Activated CD4-positive, alpha-beta T cell treated with anti-CD3 and anti-CD28 coated beads, Interleukin-2, amount 10 ng/mL, durations not matched to agents 7 days and 5 days (primary cell): ENCODE measurements around the gene SMYD2. TPM values are rescaled to one million over a fixed set of nuclear protein-coding genes. Genes with fewer than 3 reads are reported as not detected.

Experiments
- CTCF ChIA-PET: fragments of 350-600 bp; sonication (Branson Sonifier 250); formaldehyde crosslinking; loops from one replicate; lab custom pipeline; 2021; ENCODE audit warnings: antibody characterized with exemption; lab: Charles Lee
- POLR2A ChIA-PET: fragments of 350-600 bp; sonication (Branson Sonifier 250); formaldehyde crosslinking; loops from one replicate; lab custom pipeline; 2021; ENCODE audit warnings: antibody characterized with exemption; lab: Charles Lee
- DNase-seq: peaks from one replicate; pipeline ENCODE4 v3.0.0-alpha.2; 2020
- H3K27ac Mint-ChIP-seq: one replicate; pipeline ENCODE4 v1.8.0; 2021; ENCODE audit warnings: mild to moderate bottlenecking, moderate library complexity, mixed read lengths
- H3K27me3 Mint-ChIP-seq: one replicate; pipeline ENCODE4 v1.8.0; 2021; ENCODE audit warnings: mixed read lengths
- H3K36me3 Mint-ChIP-seq: one replicate; pipeline ENCODE4 v1.8.0; 2021; ENCODE audit warnings: low read depth, mixed read lengths
- H3K4me1 Mint-ChIP-seq: one replicate; pipeline ENCODE4 v1.8.0; 2021; ENCODE audit warnings: mixed read lengths
- H3K4me3 Mint-ChIP-seq: one replicate; pipeline ENCODE4 v1.8.0; 2021; ENCODE audit warnings: mild to moderate bottlenecking, moderate library complexity, mixed read lengths
- H3K9me3 Mint-ChIP-seq: one replicate; pipeline ENCODE4 v1.8.0; 2021; ENCODE audit warnings: mixed read lengths
- total RNA-seq, 2 experiments: library from RNA; stranded (reverse); gene quantifications; one replicate each; pipeline ENCODE4 v1.2.3, GENCODE V29; 2021

Gene SMYD2
- total RNA-seq, 2 experiments from 2014 or later = 39.6 to 41.3 TPM

GRCh38 chr1:214314178-214314843 is 33.4 kb downstream of the SMYD2 start:
- no peak for DNase-seq
- no peaks in the 10 kb centered on the region for H3K9me3 Mint-ChIP-seq
- no peaks in the 10 kb centered on the region for H3K27me3 Mint-ChIP-seq
- peaks cover 28% of the 10 kb centered on the region for H3K4me1 Mint-ChIP-seq
- H3K27ac Mint-ChIP-seq = no peak overlapping the region
- POLR2A ChIA-PET = no interaction called here
- H3K4me3 Mint-ChIP-seq = no peak overlapping the region
- CTCF ChIA-PET = interaction anchor here (1.2 to 1.7 kb wide), 2 partner anchors 14 to 19 kb away, joined by 3 to 7 read pairs; no protein-coding TSS in a partner anchor
- peaks cover 16% of the 10 kb centered on the region for H3K36me3 Mint-ChIP-seq

- H3K36me3 Mint-ChIP-seq = peaks cover 16% of the 10 kb centered on the region
- H3K27ac Mint-ChIP-seq = no peak overlapping the region
- DNase-seq = no peak
- H3K9me3 Mint-ChIP-seq = no peaks in the 10 kb centered on the region
- no peaks in the 10 kb centered on the region for H3K27me3 Mint-ChIP-seq
- POLR2A ChIA-PET = no interaction called here
- CTCF ChIA-PET = interaction anchor here (1.8 to 3.0 kb wide), 3 partner anchors 12 to 55 kb away, joined by 8 to 14 read pairs (median 11); no protein-coding TSS in a partner anchor
- peaks cover 10% of the 10 kb centered on the region for H3K4me1 Mint-ChIP-seq
- no peak overlapping the region for H3K4me3 Mint-ChIP-seq
Observed at GRCh38 chr1:214316593-214316992, 35.6 kb downstream of the SMYD2 start.

GRCh38 chr1:214317300-214317699 is 36.3 kb downstream of the SMYD2 start:
- Mint-ChIP-seq H3K4me1 (peaks cover 5% of the 10 kb centered on the region), H3K27me3 (no peaks in the 10 kb centered on the region), H3K27ac (no peak overlapping the region), H3K4me3 (no peak overlapping the region), H3K36me3 (peaks cover 16% of the 10 kb centered on the region), H3K9me3 (no peaks in the 10 kb centered on the region)
- ChIA-PET CTCF (interaction anchor here (1.4 to 3.0 kb wide), 4 partner anchors 10 to 56 kb away, joined by 5 to 14 read pairs (median 10); no protein-coding TSS in a partner anchor), POLR2A (no interaction called here)
- no peak for DNase-seq

DNA sequence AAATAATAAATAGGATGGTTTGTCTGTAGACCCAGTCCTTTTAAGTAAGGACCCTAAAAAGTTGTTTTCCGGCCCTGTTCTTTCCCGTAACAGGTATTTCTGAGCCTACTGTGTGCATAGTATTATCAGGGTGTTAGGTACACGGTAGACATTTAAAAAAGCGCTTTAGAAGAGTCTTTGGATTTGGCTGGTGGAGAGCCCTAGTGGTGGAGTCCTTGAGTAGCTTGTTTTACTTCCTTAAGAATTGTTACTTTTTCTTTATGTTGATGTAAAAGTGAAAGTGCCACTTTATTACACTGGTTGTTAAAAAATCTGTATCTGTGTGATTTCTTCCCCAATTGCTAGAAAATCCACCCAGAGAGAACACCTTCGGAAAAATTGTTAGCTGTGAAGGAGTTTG is 36.8 kb downstream of the SMYD2 start:
- Mint-ChIP-seq H3K4me3 (no peak overlapping the region), H3K27me3 (no peaks in the 10 kb centered on the region), H3K27ac (no peak overlapping the region), H3K4me1 (peaks cover 5% of the 10 kb centered on the region), H3K9me3 (no peaks in the 10 kb centered on the region), H3K36me3 (peaks cover 16% of the 10 kb centered on the region)
- CTCF ChIA-PET = interaction anchor here (1.1 to 3.0 kb wide), 6 partner anchors 10 to 56 kb away, joined by 4 to 14 read pairs (median 8); no protein-coding TSS in a partner anchor
- POLR2A ChIA-PET = no interaction called here
- no peak for DNase-seq

- Mint-ChIP-seq H3K9me3 (no peaks in the 10 kb centered on the region), H3K4me3 (no peak overlapping the region), H3K27ac (no peak overlapping the region), H3K36me3 (peaks cover 16% of the 10 kb centered on the region), H3K4me1 (peaks cover 5% of the 10 kb centered on the region), H3K27me3 (no peaks in the 10 kb centered on the region)
- ChIA-PET POLR2A (no interaction called here), CTCF (interaction anchor here (1.1 to 3.0 kb wide), 7 partner anchors 10 to 57 kb away, joined by 4 to 14 read pairs (median 5); no protein-coding TSS in a partner anchor)
- no peak for DNase-seq
Observed at GRCh38 chr1:214318356-214318755, 37.4 kb downstream of the SMYD2 start.

DNA sequence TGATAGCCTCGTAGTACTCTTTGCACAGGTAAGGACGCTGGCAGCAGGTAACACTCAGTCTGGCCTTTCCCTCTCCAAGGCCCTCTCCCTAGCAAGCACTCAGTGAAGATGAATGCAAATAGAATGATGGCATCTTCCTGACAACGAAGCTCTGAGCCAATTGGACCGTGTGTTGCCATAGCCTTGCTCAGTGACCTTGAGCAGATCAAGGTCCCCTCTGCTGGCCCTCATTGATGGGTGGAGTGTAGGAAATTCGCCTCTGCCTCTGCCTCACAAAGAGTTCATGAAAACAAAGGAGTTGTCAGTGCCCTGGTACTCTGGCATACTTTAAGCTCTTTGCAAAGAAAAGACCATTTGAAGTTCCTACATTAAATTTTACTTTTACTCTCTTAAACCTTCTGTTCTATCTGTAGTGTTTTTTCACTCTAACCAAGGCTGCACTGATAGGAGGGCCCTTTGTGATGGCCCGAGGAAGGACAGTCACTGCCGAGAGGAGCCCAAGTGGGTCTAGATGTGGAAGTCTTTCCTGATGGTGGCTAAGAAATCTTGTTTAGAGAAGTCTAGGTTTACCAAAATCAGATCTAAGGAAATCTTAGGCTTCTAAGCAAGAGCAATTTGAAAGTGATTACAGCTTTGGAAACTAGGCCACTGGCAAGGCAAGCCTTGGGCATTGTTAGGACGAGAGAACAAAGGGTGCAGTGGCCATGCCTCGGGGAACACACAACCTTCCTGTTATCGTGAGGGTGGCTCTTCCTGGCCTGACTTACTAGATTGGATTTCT is 38.2 kb downstream of the SMYD2 start:
- H3K4me1 Mint-ChIP-seq = peaks cover 5% of the 10 kb centered on the region
- H3K27me3 Mint-ChIP-seq = no peaks in the 10 kb centered on the region
- ChIA-PET POLR2A (no interaction called here), CTCF (interaction anchor here (1.1 to 3.0 kb wide), 7 partner anchors 9 to 58 kb away, joined by 4 to 14 read pairs (median 5); no protein-coding TSS in a partner anchor)
- DNase-seq = no peak
- H3K4me3 Mint-ChIP-seq = no peak overlapping the region
- no peak overlapping the region for H3K27ac Mint-ChIP-seq
- no peaks in the 10 kb centered on the region for H3K9me3 Mint-ChIP-seq
- peaks cover 16% of the 10 kb centered on the region for H3K36me3 Mint-ChIP-seq

DNA sequence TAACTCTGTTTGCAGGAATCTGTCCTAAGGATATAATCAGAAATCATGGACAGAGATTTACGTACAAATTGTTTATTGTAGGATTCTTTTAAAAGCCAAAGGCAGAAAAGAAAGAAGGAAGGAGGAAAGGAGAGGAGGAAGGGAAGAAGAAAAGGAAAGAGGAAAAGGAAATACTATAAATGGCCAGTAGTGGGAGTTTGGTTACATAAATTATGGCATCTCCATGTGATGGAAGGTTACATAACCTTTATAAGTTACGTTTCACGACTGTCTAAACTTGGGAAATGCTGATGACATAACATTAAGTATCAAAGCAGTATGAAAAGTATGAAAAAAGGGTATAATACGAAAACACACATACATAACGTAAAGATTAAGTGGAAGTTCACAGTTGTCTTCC is 39.0 kb downstream of the SMYD2 start:
- no peak for DNase-seq
- POLR2A ChIA-PET = no interaction called here
- peaks cover 5% of the 10 kb centered on the region for H3K4me1 Mint-ChIP-seq
- H3K36me3 Mint-ChIP-seq = peaks cover 17% of the 10 kb centered on the region
- no peak overlapping the region for H3K4me3 Mint-ChIP-seq
- no peak overlapping the region for H3K27ac Mint-ChIP-seq
- H3K27me3 Mint-ChIP-seq = no peaks in the 10 kb centered on the region
- CTCF ChIA-PET = interaction anchor here (1.5 to 2.4 kb wide), 2 partner anchors 13 to 58 kb away, joined by 4 to 7 read pairs; no protein-coding TSS in a partner anchor
- no peaks in the 10 kb centered on the region for H3K9me3 Mint-ChIP-seq

DNA sequence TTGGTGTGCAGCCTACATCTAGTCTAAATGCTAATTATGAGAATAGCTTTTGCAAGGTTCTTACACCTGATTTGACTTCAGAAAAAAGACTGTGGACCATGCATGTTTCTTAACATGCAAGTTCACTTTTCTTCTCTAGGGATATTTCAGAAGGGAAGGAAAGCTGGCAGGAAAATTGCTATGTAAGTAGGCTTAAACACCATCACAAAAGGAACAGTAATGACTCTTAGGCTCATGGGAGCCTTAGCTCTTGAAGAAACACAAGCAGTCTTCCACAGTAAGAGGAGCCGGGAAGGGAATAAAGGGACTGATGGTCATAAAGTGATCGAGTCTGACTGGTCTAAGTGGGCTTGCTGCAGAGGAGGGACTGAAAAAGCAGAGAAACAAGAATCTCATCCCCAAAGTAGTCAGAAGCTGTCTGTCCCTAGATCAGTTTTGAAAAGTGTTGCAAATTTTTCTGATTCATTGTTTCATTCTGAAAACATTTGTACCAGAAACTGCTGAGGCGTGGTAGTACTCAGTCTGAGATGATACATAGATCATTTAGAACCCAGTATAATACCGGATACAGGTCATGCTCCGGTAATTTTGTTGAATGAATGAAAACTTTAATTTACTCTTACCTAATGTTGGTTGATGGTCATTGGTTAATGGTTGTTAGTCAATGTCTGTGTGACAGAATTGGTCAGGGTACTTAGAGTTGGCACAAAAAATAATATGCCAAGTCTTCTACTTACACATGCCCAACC is 40.9 kb downstream of the SMYD2 start:
- no peak for DNase-seq
- Mint-ChIP-seq H3K4me3 (no peak overlapping the region), H3K4me1 (peaks cover 5% of the 10 kb centered on the region), H3K27me3 (no peaks in the 10 kb centered on the region), H3K27ac (no peak overlapping the region), H3K36me3 (peaks cover 15% of the 10 kb centered on the region), H3K9me3 (no peaks in the 10 kb centered on the region)
- CTCF ChIA-PET = interaction anchor here (0.8 to 2.4 kb wide), 3 partner anchors 10 to 110 kb away, joined by 3 to 7 read pairs (median 3); no protein-coding TSS in a partner anchor
- POLR2A ChIA-PET = no interaction called here

- Mint-ChIP-seq H3K27ac (no peak overlapping the region), H3K4me3 (no peak overlapping the region), H3K4me1 (peaks cover 6% of the 10 kb centered on the region), H3K27me3 (no peaks in the 10 kb centered on the region), H3K9me3 (no peaks in the 10 kb centered on the region), H3K36me3 (peaks cover 9% of the 10 kb centered on the region)
- ChIA-PET POLR2A (interaction anchor here (0.7 kb wide), 1 partner anchor 280 kb away, joined by 3 read pairs; no protein-coding TSS in a partner anchor), CTCF (interaction anchor here (0.9 to 9.4 kb wide), 2 partner anchors 65 to 313 kb away, joined by 5 to 145 read pairs; no protein-coding TSS in a partner anchor)
- no peak for DNase-seq
Observed at GRCh38 chr1:214324896-214325800, 44.2 kb downstream of the SMYD2 start.

GRCh38 chr1:214326406-214326805 is 45.4 kb downstream of the SMYD2 start:
- Mint-ChIP-seq H3K4me3 (no peak overlapping the region), H3K9me3 (no peaks in the 10 kb centered on the region), H3K27me3 (no peaks in the 10 kb centered on the region), H3K27ac (no peak overlapping the region), H3K4me1 (peaks cover 6% of the 10 kb centered on the region), H3K36me3 (peaks cover 11% of the 10 kb centered on the region)
- DNase-seq = no peak
- CTCF ChIA-PET = interaction anchor here (0.7 to 9.4 kb wide), 3 partner anchors 56 to 207 kb away, joined by 4 to 145 read pairs (median 6); no protein-coding TSS in a partner anchor
- POLR2A ChIA-PET = no interaction called here

GRCh38 chr1:214327514-214327913 is 46.6 kb downstream of the SMYD2 start:
- Mint-ChIP-seq H3K27me3 (no peaks in the 10 kb centered on the region), H3K9me3 (no peaks in the 10 kb centered on the region), H3K4me3 (no peak overlapping the region), H3K27ac (no peak overlapping the region), H3K4me1 (peaks cover 6% of the 10 kb centered on the region), H3K36me3 (peaks cover 13% of the 10 kb centered on the region)
- no peak for DNase-seq
- ChIA-PET CTCF (interaction anchor here (0.8 to 9.4 kb wide), 12 partner anchors 9 to 257 kb away, joined by 3 to 145 read pairs (median 7); no protein-coding TSS in a partner anchor), POLR2A (no interaction called here)
